Fibroblast of lung (primary cell): Measurements from ENCODE around the gene PHKG2. TPM values are rescaled to one million over a fixed set of nuclear protein-coding genes. Genes with fewer than 3 reads are reported as not detected.
A peak's percentile ranks its signal among the peaks of the same experiment; 100 is the strongest.

Source experiments
- DNase-seq, 2 donors: peaks; one replicate each; pipeline versions ENCODE4 v3.0.0 to v3.0.0-alpha.2; 2010; ENCODE audit warnings: low read depth in 2 of 2
- H2AFZ ChIP-seq: 2 replicates; pipeline ENCODE4 v1.5.1; 2012; ENCODE audit warnings: low read length, control low read depth, inconsistent platforms
- H3K27ac ChIP-seq: 2 replicates; pipeline ENCODE4 v1.5.1; 2011; ENCODE audit warnings: low read length, control low read depth; ENCODE audit not compliant: insufficient read depth
- H3K27me3 ChIP-seq: 2 replicates; pipeline ENCODE4 v1.5.1; 2011; ENCODE audit warnings: mild to moderate bottlenecking, low read length; ENCODE audit not compliant: control insufficient read depth, insufficient read depth
- H3K36me3 ChIP-seq: 2 replicates; pipeline ENCODE4 v1.5.1; 2011; ENCODE audit warnings: low read length; ENCODE audit not compliant: control insufficient read depth, insufficient read depth
- H3K4me1 ChIP-seq: 2 replicates; pipeline ENCODE4 v1.5.1; 2011; ENCODE audit warnings: low read length; ENCODE audit not compliant: control insufficient read depth, insufficient read depth; ENCODE audit errors: extremely low read depth
- H3K4me2 ChIP-seq: 2 replicates; pipeline ENCODE4 v1.5.1; 2011; ENCODE audit warnings: low read length, control low read depth; ENCODE audit not compliant: insufficient read depth; ENCODE audit errors: extremely low read depth
- H3K4me3 ChIP-seq, 4 experiments: fragments of 200-600 bp in 1 of 4; sonication (generic) in 1 of 4; replicated peaks in 1 of 4; 2 replicates each; pipeline ENCODE4 v1.5.1; 2011 to 2016; ENCODE audit warnings: low read length in 4 of 4, low read depth in 3 of 4, mild to moderate bottlenecking in 3 of 4, control low read depth in 2 of 4, inconsistent platforms in 1 of 4, mixed read lengths in 1 of 4; ENCODE audit not compliant: insufficient read depth in 1 of 4; ENCODE audit errors: control extremely low read depth in 1 of 4
- H3K79me2 ChIP-seq: 2 replicates; pipeline ENCODE4 v1.5.1; 2012; ENCODE audit warnings: mild to moderate bottlenecking, low read length, inconsistent platforms; ENCODE audit not compliant: control insufficient read depth, insufficient read depth
- H3K9ac ChIP-seq: 2 replicates; pipeline ENCODE4 v1.5.1; 2011; ENCODE audit warnings: mild to moderate bottlenecking, low read length, control low read depth; ENCODE audit not compliant: insufficient read depth
- H3K9me3 ChIP-seq: 2 replicates; pipeline ENCODE4 v1.5.1; 2012; ENCODE audit warnings: low read depth, low read length; ENCODE audit not compliant: control insufficient read depth, insufficient read depth
- H4K20me1 ChIP-seq: 2 replicates; pipeline ENCODE4 v1.5.1; 2011; ENCODE audit warnings: low read length; ENCODE audit not compliant: control insufficient read depth, insufficient read depth; ENCODE audit errors: extremely low read depth
- EZH2 ChIP-seq: IDR thresholded peaks from 2 replicates; pipeline ENCODE4 v1.5.1; 2012; ENCODE audit warnings: low read length, control low read depth, mild to moderate bottlenecking; ENCODE audit errors: missing control alignments
- polyA plus RNA-seq, 2 donors: library from polyadenylated mRNA; depleted of rRNA in 1 of 2; stranded (reverse) in 1 of 2; unstranded in 1 of 2; fragments of >200 nt; gene quantifications; 2 replicates each; pipeline ENCODE4 v1.2.1, GENCODE V29; 2011 to 2012; ENCODE audit warnings: missing spikeins in 1 of 2
- total RNA-seq: library from RNA; depleted of rRNA; stranded (reverse); fragments of >200 nt; gene quantifications from 2 replicates; pipeline ENCODE4 v1.2.1, GENCODE V29; 2014
- TF ChIP-seq, protein P1 (sequence below), 2 donors: IDR thresholded peaks in 1 of 2; conservative IDR thresholded peaks in 1 of 2; 1 replicate in 1 of 2; 2 replicates in 1 of 2; pipeline ENCODE4 v1.5.1; 2011 to 2012; ENCODE audit warnings: low read length in 2 of 2, control low read depth in 1 of 2, inconsistent platforms in 1 of 2, low read depth in 1 of 2, mild to moderate bottlenecking in 1 of 2

Gene PHKG2
- total and polyA plus RNA-seq, 2 donors (not counting 1 experiment from before 2014, with no cell fraction given), result 15.4 to 19.4 TPM

- H3K4me3 ChIP-seq, result no peak overlapping the region
- no peak overlapping the region for H3K9ac ChIP-seq
- no peaks in the 10 kb centered on the region for H3K4me1 ChIP-seq
- TF ChIP-seq EZH2, result no peak
- TF ChIP-seq, protein P1, sequence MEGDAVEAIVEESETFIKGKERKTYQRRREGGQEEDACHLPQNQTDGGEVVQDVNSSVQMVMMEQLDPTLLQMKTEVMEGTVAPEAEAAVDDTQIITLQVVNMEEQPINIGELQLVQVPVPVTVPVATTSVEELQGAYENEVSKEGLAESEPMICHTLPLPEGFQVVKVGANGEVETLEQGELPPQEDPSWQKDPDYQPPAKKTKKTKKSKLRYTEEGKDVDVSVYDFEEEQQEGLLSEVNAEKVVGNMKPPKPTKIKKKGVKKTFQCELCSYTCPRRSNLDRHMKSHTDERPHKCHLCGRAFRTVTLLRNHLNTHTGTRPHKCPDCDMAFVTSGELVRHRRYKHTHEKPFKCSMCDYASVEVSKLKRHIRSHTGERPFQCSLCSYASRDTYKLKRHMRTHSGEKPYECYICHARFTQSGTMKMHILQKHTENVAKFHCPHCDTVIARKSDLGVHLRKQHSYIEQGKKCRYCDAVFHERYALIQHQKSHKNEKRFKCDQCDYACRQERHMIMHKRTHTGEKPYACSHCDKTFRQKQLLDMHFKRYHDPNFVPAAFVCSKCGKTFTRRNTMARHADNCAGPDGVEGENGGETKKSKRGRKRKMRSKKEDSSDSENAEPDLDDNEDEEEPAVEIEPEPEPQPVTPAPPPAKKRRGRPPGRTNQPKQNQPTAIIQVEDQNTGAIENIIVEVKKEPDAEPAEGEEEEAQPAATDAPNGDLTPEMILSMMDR (conservative IDR thresholded peaks at IDR 0.05 in 1 of 2, IDR thresholded peaks at IDR 0.05 in 1 of 2; ENCODE audit: low read depth in 1 of 2, low read length in 2 of 2), result no peak
- H4K20me1 ChIP-seq, result no peaks in the 10 kb centered on the region
- H3K4me2 ChIP-seq, result no peak overlapping the region
- no peak overlapping the region for H2AFZ ChIP-seq
- H3K27ac ChIP-seq, result no peak overlapping the region
- H3K36me3 ChIP-seq, result peaks cover 35% of the 10 kb centered on the region
- H3K9me3 ChIP-seq, result no peaks in the 10 kb centered on the region
- DNase-seq, result no peak
- no peaks in the 10 kb centered on the region for H3K27me3 ChIP-seq
- H3K79me2 ChIP-seq, result peaks cover 5% of the 10 kb centered on the region
Measured at GRCh38 chr16:30728899-30729672, 19.1 kb upstream of the PHKG2 start.

DNA sequence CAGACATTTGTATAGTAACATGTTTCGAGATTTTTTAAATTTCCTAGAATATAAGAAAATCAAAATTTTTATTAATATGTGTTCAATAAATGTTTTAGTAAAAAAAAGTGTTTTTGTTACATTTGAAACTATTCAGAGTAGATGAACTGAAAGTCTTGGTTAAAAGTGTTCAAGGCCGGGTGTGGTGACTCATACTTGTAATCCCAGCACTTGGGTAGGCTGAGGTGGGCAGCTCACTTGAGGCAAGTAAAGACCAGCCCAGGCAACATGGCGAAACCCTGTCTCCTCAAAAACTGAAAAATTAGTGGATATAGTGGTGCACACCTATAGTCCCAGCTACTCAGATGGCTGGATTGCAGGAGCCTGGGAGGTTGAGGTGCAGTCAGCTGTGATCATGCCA is 16.8 kb upstream of the PHKG2 start:
- H3K27ac ChIP-seq, result no peak overlapping the region
- no peak overlapping the region for H2AFZ ChIP-seq
- H3K79me2 ChIP-seq, result peaks cover 4% of the 10 kb centered on the region
- peak in 1 of 2 donors; percentile 33 for DNase-seq
- H4K20me1 ChIP-seq, result no peaks in the 10 kb centered on the region
- H3K9me3 ChIP-seq, result no peaks in the 10 kb centered on the region
- H3K4me1 ChIP-seq, result no peaks in the 10 kb centered on the region
- H3K4me2 ChIP-seq, result no peak overlapping the region
- no peak overlapping the region for H3K9ac ChIP-seq
- no peaks in the 10 kb centered on the region for H3K27me3 ChIP-seq
- TF ChIP-seq EZH2, result no peak
- TF ChIP-seq, protein P1 (conservative IDR thresholded peaks at IDR 0.05 in 1 of 2, IDR thresholded peaks at IDR 0.05 in 1 of 2; ENCODE audit: low read depth in 1 of 2, low read length in 2 of 2), result no peak
- no peak overlapping the region for H3K4me3 ChIP-seq
- peaks cover 28% of the 10 kb centered on the region for H3K36me3 ChIP-seq

GRCh38 chr16:30736995-30737793 is 11.0 kb upstream of the PHKG2 start:
- no peak overlapping the region for H3K4me2 ChIP-seq
- H3K27ac ChIP-seq, result no peak overlapping the region
- no peak overlapping the region for H3K4me3 ChIP-seq
- TF ChIP-seq, protein P1 (conservative IDR thresholded peaks at IDR 0.05 in 1 of 2, IDR thresholded peaks at IDR 0.05 in 1 of 2; ENCODE audit: low read depth in 1 of 2, low read length in 2 of 2), result no peak
- no peak for TF ChIP-seq EZH2
- no peaks in the 10 kb centered on the region for H4K20me1 ChIP-seq
- no peak overlapping the region for H3K9ac ChIP-seq
- peaks cover 40% of the 10 kb centered on the region for H3K36me3 ChIP-seq
- H2AFZ ChIP-seq, result no peak overlapping the region
- DNase-seq, result no peak
- peaks cover 22% of the 10 kb centered on the region for H3K4me1 ChIP-seq
- no peaks in the 10 kb centered on the region for H3K9me3 ChIP-seq
- no peaks in the 10 kb centered on the region for H3K27me3 ChIP-seq
- H3K79me2 ChIP-seq, result no peaks in the 10 kb centered on the region
